ENCODE measurements around the gene CIRBP. TPM values are rescaled to one million over a fixed set of nuclear protein-coding genes. Genes with fewer than 3 reads are reported as not detected.

CIRBP gene
- total and polyA plus RNA-seq, 2 of the 13 experiments (the other 11 are each of a cell fraction or from before 2014, with no cell fraction given), result 133 to 140 TPM

GRCh38 chr19:1253514-1254080, 15.5 kb upstream of the CIRBP start (continued):
- TF ChIP-seq ZNF607 (CRISPR knock-in tag; IDR thresholded peaks at IDR 0.05; ENCODE audit: borderline replicate concordance) (no peak; the same call in 1 of the 2 replicates), BCL3 (CRISPR knock-in tag; IDR thresholded peaks at IDR 0.05) (no peak), ZNF7 (CRISPR knock-in tag; IDR thresholded peaks at IDR 0.05) (no peak), ZNF431 (CRISPR knock-in tag; IDR thresholded peaks at IDR 0.05; ENCODE audit: borderline replicate concordance, low read depth) (no peak), LCORL (IDR thresholded peaks at IDR 0.05) (no peak), LCORL (CRISPR knock-in tag; IDR thresholded peaks at IDR 0.05) (peak; percentile 68), DNMT1 (CRISPR knock-in tag; IDR thresholded peaks at IDR 0.05) (no peak), ZNF749 (CRISPR knock-in tag; IDR thresholded peaks at IDR 0.05; ENCODE audit: borderline replicate concordance) (no peak), HES4 (CRISPR knock-in tag; IDR thresholded peaks at IDR 0.05; ENCODE audit: borderline replicate concordance) (no peak), NFE2 (CRISPR knock-in tag; IDR thresholded peaks at IDR 0.05) (no peak), ZNF3 (CRISPR knock-in tag; IDR thresholded peaks at IDR 0.05) (no peak), KAT7 (CRISPR knock-in tag; IDR thresholded peaks at IDR 0.05; ENCODE audit: borderline replicate concordance) (no peak), MTA3 (CRISPR knock-in tag; IDR thresholded peaks at IDR 0.05) (no peak), EED (CRISPR knock-in tag; IDR thresholded peaks at IDR 0.05) (no peak), HNRNPUL1 (IDR thresholded peaks at IDR 0.05; ENCODE audit: low read depth, low read length) (no peak), TBX3 (IDR thresholded peaks at IDR 0.05; ENCODE audit: borderline replicate concordance) (no peak), PCBP2 (optimal IDR thresholded peaks at IDR 0.05; ENCODE audit: low read depth, low read length, poor library complexity, severe bottlenecking) (no peak), NONO (IDR thresholded peaks at IDR 0.05) (no peak), NONO (CRISPR knock-in tag; conservative IDR thresholded peaks at IDR 0.05) (0 out of 2 replicates have a peak, but pooled peaks have one; percentile 18), ZNF484 (CRISPR knock-in tag; IDR thresholded peaks at IDR 0.05; ENCODE audit: borderline replicate concordance, low read depth) (no peak), GABPB1 (CRISPR knock-in tag; IDR thresholded peaks at IDR 0.05) (peak; percentile 55; the same call in 1 of the 2 replicates)
- TF ChIP-seq, protein P1, sequence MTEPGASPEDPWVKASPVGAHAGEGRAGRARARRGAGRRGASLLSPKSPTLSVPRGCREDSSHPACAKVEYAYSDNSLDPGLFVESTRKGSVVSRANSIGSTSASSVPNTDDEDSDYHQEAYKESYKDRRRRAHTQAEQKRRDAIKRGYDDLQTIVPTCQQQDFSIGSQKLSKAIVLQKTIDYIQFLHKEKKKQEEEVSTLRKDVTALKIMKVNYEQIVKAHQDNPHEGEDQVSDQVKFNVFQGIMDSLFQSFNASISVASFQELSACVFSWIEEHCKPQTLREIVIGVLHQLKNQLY (CRISPR knock-in tag; IDR thresholded peaks at IDR 0.05), result 0 out of 2 replicates have a peak, but pooled peaks have one; percentile 12
- TF ChIP-seq, protein P2, sequence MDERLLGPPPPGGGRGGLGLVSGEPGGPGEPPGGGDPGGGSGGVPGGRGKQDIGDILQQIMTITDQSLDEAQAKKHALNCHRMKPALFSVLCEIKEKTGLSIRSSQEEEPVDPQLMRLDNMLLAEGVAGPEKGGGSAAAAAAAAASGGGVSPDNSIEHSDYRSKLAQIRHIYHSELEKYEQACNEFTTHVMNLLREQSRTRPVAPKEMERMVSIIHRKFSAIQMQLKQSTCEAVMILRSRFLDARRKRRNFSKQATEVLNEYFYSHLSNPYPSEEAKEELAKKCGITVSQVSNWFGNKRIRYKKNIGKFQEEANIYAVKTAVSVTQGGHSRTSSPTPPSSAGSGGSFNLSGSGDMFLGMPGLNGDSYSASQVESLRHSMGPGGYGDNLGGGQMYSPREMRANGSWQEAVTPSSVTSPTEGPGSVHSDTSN (CRISPR knock-in tag; IDR thresholded peaks at IDR 0.05), result no peak
- TF ChIP-seq, protein P3, sequence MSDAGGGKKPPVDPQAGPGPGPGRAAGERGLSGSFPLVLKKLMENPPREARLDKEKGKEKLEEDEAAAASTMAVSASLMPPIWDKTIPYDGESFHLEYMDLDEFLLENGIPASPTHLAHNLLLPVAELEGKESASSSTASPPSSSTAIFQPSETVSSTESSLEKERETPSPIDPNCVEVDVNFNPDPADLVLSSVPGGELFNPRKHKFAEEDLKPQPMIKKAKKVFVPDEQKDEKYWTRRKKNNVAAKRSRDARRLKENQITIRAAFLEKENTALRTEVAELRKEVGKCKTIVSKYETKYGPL (CRISPR knock-in tag; IDR thresholded peaks at IDR 0.05), result no peak
- TF ChIP-seq, protein P4, sequence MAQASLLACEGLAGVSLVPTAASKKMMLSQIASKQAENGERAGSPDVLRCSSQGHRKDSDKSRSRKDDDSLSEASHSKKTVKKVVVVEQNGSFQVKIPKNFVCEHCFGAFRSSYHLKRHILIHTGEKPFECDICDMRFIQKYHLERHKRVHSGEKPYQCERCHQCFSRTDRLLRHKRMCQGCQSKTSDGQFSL (CRISPR knock-in tag; IDR thresholded peaks at IDR 0.05), result no peak
- TF ChIP-seq, protein P5, sequence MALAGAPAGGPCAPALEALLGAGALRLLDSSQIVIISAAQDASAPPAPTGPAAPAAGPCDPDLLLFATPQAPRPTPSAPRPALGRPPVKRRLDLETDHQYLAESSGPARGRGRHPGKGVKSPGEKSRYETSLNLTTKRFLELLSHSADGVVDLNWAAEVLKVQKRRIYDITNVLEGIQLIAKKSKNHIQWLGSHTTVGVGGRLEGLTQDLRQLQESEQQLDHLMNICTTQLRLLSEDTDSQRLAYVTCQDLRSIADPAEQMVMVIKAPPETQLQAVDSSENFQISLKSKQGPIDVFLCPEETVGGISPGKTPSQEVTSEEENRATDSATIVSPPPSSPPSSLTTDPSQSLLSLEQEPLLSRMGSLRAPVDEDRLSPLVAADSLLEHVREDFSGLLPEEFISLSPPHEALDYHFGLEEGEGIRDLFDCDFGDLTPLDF (CRISPR knock-in tag; IDR thresholded peaks at IDR 0.05), result no peak

Measured in HepG2 (cell line).